GM18517 (cell line): Measurements from ENCODE around the gene MAPKAPK2.
A peak's percentile ranks its signal among the peaks of the same experiment; 100 is the strongest.

Source experiments
- ATAC-seq: cut with Tn5 transposase; IDR thresholded peaks from one replicate; pipeline ENCODE4 v1.9.1; 2021; ENCODE audit warnings: mild to moderate bottlenecking, moderate library complexity; ENCODE audit not compliant: unreplicated experiment

The MAPKAPK2 gene

GRCh38 chr1:206716870-206717673 is 32.4 kb downstream of the MAPKAPK2 start:
- peak; percentile 73 for ATAC-seq

- no peak for ATAC-seq
These were observed 32.9 kb downstream of the MAPKAPK2 start for GRCh38 chr1:206717674-206717989.

DNA sequence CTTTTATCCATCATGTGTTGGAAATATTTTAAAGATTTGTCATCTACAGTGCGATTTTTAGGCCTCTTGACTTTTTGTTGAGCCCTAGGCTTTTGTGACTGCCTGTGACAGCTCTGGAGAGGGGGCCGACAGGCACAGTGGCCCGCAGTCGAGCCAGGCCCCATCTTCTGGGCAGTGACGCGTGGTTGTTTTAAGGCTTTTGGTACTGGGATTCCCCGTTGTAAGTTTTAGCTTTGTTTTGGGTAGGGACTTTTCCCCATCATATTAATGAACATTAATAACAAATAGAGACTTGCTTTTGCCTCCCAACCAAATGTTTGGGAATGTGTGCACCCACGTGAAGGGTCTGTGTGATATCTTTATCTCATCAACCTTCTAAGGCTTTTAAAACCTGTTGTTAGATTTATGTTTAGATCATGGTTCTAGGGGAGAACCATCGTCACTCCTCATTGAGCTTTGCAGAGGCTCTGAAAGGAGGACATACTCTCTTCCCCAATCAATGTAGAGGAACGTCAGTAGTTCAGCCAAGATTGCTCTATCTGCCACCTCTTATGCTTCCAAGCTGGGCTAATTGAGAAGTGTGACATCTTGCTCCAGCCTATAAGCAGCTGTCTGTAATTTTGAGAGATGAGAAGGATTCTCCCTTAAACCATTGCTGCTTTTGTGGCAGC is 34.6 kb downstream of the MAPKAPK2 start:
- no peak for ATAC-seq

DNA sequence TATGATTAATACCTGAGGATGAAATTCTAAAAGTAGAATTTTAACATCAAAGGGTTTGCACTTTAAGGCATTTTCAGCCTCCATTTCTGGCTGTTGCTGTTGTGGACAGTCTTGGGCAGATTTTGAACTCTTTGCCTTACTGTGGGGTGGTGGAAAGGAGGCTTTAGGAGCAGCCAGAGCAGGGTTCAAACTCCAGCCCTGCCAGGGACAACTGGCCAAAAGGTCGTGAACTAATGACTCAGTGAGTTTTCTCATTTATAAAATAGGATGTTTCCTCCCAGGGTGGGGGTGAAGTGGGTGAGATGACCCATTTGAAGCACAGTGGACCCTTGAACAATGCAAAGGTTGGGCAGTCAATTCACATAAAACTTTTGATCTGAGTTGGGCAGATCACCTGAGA is 36.7 kb downstream of the MAPKAPK2 start:
- no peak for ATAC-seq

GRCh38 chr1:206722751-206723461 is 38.2 kb downstream of the MAPKAPK2 start:
- no peak for ATAC-seq

DNA sequence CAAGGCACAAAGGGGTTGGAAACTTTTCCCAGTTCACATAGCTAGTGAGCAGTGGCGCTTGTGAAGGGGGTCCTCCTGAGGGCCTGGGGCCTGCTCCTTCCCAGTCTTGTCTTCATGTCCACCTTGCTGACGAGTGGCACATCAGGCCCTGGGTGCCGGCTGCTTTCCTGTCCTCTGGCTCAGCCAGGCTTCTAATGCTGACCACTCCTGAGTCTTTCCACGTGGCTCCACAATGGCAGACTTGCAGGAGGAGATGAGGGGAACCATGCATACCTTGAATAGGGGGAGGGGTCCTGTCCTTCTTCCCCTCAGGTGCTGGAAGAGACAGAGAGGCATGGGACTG is 38.7 kb downstream of the MAPKAPK2 start:
- ATAC-seq: no peak

DNA sequence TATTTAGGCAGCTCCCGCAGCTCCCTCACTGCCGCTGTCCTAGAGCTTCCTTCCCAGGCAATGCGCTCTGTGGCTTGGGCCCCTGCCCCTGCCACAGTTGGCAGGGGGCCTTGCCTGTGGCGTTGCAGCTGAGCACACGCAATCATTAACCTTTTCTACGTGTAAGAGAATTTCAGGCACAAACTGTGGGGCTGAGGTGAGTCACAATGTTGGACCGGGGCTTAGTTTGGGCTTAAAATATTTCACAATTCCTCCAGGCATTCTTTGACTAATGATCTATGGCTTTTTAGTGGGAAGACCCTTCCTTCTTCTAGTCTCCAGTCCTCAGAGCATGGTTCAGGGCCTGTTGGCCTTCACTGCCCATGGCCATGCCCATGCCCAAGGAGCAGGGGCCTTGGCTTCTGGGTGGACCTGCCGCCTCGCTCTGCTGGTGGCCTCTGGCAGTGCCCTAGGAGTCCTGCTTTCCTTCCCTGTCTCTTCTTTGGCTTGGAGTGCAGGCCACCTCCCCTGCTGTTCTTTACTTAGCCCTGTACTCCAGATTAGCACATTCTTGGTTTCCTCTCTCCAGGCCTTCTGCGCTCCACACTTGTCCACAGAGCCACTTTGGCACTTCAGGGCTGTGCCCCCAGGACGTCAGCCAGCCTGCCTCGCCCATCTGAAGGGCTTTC is 39.2 kb downstream of the MAPKAPK2 start:
- ATAC-seq: no peak

- no peak for ATAC-seq
These were observed 40.6 kb downstream of the MAPKAPK2 start for GRCh38 chr1:206725109-206725963.

- no peak for ATAC-seq
These were observed 43.4 kb downstream of the MAPKAPK2 start for GRCh38 chr1:206727981-206728696.

- no peak for ATAC-seq
These were observed 43.9 kb downstream of the MAPKAPK2 start for GRCh38 chr1:206728697-206728987.

- ATAC-seq: no peak
These were observed 44.3 kb downstream of the MAPKAPK2 start for GRCh38 chr1:206729050-206729449.

DNA sequence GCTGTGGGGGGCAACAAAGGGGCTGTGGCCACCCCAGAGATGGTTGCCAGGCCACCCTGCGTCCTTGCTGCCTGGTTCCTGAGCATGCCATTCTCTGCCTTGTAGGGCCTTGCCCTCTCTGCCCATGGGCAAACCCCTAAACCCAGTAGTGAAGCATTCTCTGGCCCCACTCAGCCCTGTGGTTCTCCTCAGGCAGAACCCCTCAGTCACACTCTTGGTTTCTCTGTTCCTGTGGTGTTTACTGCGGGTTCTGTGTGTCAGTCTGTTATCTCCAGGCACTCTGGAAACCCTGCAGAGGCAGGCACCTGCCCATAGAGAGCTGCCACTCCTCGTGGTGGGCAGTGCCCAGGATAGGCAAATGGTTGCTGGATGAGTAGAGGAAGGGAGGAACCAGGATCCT is 44.8 kb downstream of the MAPKAPK2 start:
- no peak for ATAC-seq

GRCh38 chr1:206732508-206732907 is 47.8 kb downstream of the MAPKAPK2 start:
- no peak for ATAC-seq

DNA sequence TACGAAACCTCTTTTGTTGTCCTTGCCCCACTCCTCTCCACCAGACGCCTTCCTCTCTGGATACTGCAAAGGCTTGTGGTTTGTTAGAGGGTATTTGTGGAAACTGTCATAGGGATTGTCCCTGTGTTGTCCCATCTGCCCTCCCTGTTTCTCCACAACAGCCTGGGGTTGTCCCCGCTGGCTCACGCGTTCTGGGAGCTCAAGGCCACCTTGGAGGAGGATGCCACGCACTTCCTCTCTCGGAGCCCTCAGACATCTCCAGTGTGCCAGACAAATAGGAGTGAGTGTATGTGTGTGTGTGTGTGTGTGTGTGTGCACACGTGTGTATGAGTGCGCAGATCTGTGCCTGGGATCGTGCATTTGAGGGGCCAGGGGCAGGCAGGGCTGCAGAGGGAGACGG is 48.3 kb downstream of the MAPKAPK2 start:
- ATAC-seq: no peak

- no peak for ATAC-seq
These were observed 49.9 kb downstream of the MAPKAPK2 start for GRCh38 chr1:206734499-206735142.

DNA sequence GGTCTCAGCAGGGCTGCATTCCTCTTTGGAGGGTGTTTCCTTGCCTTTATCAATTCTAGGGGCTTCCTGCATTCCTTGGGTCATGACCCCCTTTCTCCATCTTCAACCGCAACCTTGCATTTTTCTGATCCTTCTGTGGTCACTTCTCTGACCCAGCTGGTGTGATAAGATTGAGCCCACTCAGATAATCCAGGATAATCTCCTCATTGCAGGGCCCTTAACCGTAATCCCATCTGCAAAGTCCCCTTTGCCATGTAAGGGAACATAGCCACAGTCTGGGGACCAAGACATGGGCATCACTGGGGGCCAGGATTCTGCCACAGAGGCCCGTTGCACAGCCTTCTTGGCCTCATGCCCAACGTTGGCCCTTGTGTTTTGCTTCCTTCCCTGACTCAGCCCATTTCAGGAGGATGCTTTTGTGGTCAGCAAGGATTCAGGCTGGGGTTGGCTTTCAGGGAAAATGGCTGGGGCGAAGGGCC is 50.9 kb downstream of the MAPKAPK2 start:
- no peak for ATAC-seq

DNA sequence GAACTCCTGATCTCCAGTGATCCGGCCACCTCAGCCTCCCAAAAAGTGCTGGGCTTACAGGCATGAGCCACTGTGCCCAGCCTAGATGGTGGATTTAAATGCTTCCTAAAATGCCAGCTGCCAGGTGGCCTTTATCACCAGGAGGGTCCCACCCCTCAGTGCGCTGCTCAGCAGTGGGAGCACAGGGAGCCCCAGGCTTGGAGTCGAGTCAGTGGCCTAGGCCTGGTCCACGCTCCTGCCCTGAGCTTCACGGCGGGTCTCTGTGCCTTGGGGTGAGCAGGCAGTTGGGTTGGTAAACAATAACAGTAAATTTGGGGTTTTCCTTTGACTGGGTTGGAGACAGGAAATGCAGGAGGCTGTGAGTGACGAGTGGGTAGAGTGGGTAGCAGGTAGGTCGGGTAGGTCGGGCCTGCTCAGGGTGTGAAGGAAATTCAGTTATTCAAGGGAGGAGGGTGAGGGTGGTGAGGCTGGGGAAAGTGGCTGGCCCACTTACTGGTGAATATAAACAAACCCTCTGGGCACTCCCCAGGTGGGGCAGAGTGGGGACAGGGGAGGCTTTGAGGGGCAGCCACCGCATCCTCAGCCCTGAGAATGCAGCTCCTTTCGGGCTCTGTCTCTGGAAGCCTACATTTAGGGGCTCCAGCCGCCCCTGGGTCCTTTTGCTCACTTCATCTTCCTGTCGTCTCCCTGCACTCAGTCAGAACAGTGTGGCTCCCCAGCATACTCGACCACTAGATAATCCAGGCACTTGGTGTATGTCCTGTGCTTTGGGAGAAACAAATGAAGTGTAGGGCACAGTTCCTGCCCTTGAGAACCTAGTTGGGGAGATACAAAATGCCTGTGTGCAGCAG is 52.4 kb downstream of the MAPKAPK2 start:
- ATAC-seq: no peak

- no peak for ATAC-seq
These were observed 53.1 kb downstream of the MAPKAPK2 start for GRCh38 chr1:206737729-206738201.
